Lung (tissue), 12 donors: Measurements from ENCODE around the gene COPS9. TPM values are rescaled to one million over a fixed set of nuclear protein-coding genes. Genes with fewer than 3 reads are reported as not detected.

Experiments used
- ATAC-seq: fragments of 200-7000 bp; cut with Tn5 transposase; one replicate; pipeline ENCODE4 v1.9.1; 2020; ENCODE audit warnings: moderate number of reproducible peaks; ENCODE audit not compliant: insufficient read depth, low FRiP score
- DNase-seq, 3 donors: peaks; one replicate each; pipeline ENCODE4 v3.0.0-alpha.2; 2013 to 2017
- H3K27ac ChIP-seq, 2 donors: one replicate each; pipeline ENCODE4 v1.5.1; 2013; ENCODE audit warnings: mild to moderate bottlenecking in 2 of 2, moderate library complexity in 2 of 2, control low read depth in 1 of 2, inconsistent platforms in 1 of 2, low read depth in 1 of 2, low read length in 1 of 2
- H3K27me3 ChIP-seq, 3 donors: one replicate each; pipeline ENCODE4 v1.5.1; 2013; ENCODE audit warnings: low read length in 2 of 3; ENCODE audit not compliant: control insufficient read depth in 3 of 3, insufficient read depth in 3 of 3
- H3K36me3 ChIP-seq, 4 donors: one replicate each; pipeline ENCODE4 v1.5.1; 2013; ENCODE audit warnings: low read length in 4 of 4, mild to moderate bottlenecking in 1 of 4, moderate library complexity in 1 of 4; ENCODE audit not compliant: control insufficient read depth in 4 of 4, insufficient read depth in 4 of 4
- H3K4me1 ChIP-seq, 5 donors: one replicate each; pipeline ENCODE4 v1.5.1; 2013; ENCODE audit warnings: low read length in 5 of 5, mild to moderate bottlenecking in 2 of 5, moderate library complexity in 1 of 5; ENCODE audit not compliant: control insufficient read depth in 5 of 5, insufficient read depth in 5 of 5
- H3K4me3 ChIP-seq: one replicate; pipeline ENCODE4 v1.5.1; 2013; ENCODE audit warnings: mild to moderate bottlenecking, control low read depth, moderate library complexity
- H3K9ac ChIP-seq, 2 donors: one replicate each; pipeline ENCODE4 v1.5.1; 2013; ENCODE audit warnings: low read length in 2 of 2, control low read depth in 1 of 2; ENCODE audit not compliant: insufficient read depth in 1 of 2
- H3K9me3 ChIP-seq, 4 donors: one replicate each; pipeline ENCODE4 v1.5.1; 2013; ENCODE audit warnings: low read length in 3 of 4, mild to moderate bottlenecking in 1 of 4, moderate library complexity in 1 of 4; ENCODE audit not compliant: control insufficient read depth in 4 of 4, insufficient read depth in 3 of 4
- polyA plus RNA-seq, 2 donors: library from polyadenylated mRNA; stranded (reverse); fragments of 200-250 nt; gene quantifications; one replicate each; pipeline ENCODE4 v1.2.1, GENCODE V29; 2013
- total RNA-seq, 2 donors: library from RNA; depleted of rRNA in 1 of 2; stranded (reverse); fragments of >200 nt in 1 of 2; gene quantifications; one replicate each; pipeline ENCODE4 v1.2.1, GENCODE V29; 2014 to 2021
- TF ChIP-seq, protein P1 (sequence below): IDR thresholded peaks from 2 replicates; pipeline ENCODE4 v1.5.1; 2012; ENCODE audit warnings: mild to moderate bottlenecking; ENCODE audit errors: control extremely low read depth, extremely low read depth
- donor health status: control.
- donor health status: control.
- donor health status: Bipolar disorder and iron deficiency.
- donor health status: healthy.
- donor health status: DM: yes; HTN: yes; CAD: no.

Gene COPS9
- total and polyA plus RNA-seq, 4 donors: 52.5 to 386 (median 148) TPM

DNA sequence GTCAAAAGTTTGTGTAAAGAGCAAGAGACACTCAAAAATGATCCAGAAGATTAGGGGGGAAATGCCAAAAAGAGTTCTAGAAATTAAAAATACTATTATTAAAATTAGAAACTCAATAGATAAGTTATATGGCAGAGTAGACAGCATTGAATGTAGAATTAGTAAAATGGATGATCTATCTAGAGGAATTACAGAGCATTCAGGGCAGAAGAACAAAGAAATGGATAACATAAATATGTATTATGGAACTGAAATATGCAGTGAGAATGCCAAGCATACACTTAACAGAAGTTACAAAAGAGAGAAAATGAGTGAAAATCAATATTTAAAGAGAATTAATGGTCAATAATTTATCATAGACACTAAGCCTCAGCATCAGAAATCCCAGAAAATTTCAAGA lies 49.5 kb downstream of the COPS9 start:
- Histone ChIP-seq H3K36me3 (no peaks in the 10 kb centered on the region), H3K9me3 (peaks cover 0 to 12% (median 4%) of the 10 kb centered on the region in 4 donors), H3K4me3 (no peak overlapping the region), H3K9ac (no peak overlapping the region), H3K4me1 (no peaks in the 10 kb centered on the region), H3K27me3 (peaks cover 0 to 6% (median 3%) of the 10 kb centered on the region in 3 donors), H3K27ac (no peak overlapping the region)
- no peak for DNase-seq
- ATAC-seq: no peak
- TF ChIP-seq, protein P1, sequence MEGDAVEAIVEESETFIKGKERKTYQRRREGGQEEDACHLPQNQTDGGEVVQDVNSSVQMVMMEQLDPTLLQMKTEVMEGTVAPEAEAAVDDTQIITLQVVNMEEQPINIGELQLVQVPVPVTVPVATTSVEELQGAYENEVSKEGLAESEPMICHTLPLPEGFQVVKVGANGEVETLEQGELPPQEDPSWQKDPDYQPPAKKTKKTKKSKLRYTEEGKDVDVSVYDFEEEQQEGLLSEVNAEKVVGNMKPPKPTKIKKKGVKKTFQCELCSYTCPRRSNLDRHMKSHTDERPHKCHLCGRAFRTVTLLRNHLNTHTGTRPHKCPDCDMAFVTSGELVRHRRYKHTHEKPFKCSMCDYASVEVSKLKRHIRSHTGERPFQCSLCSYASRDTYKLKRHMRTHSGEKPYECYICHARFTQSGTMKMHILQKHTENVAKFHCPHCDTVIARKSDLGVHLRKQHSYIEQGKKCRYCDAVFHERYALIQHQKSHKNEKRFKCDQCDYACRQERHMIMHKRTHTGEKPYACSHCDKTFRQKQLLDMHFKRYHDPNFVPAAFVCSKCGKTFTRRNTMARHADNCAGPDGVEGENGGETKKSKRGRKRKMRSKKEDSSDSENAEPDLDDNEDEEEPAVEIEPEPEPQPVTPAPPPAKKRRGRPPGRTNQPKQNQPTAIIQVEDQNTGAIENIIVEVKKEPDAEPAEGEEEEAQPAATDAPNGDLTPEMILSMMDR: no peak

Other genes with a start within 250 kb of the COPS9 start
- 100 to 1,000 TPM in 1 of 2 donors, 10 to 100 TPM in 1; 76.6 to 101 TPM for gene NDUFA10, start 111.0 kb downstream of the COPS9 start, total RNA-seq
- gene NDUFA10, start 111.0 kb downstream of the COPS9 start, polyA plus RNA-seq: 10 to 100 TPM; 56.9 to 66.1 TPM
- not detected for gene OR6B2, start 105.9 kb downstream of the COPS9 start, total RNA-seq
- gene OR6B2, start 105.9 kb downstream of the COPS9 start, polyA plus RNA-seq: not detected
- gene OR6B3, start 82.8 kb downstream of the COPS9 start, total RNA-seq: not detected
- not detected for gene OR6B3, start 82.8 kb downstream of the COPS9 start, polyA plus RNA-seq
- gene OTOS, start 4.4 kb upstream of the COPS9 start, total RNA-seq: not detected
- not detected for gene OTOS, start 4.4 kb upstream of the COPS9 start, polyA plus RNA-seq